Psoas muscle (tissue), 8 donors: Measurements from ENCODE around the gene HIP1. TPM values are rescaled to one million over a fixed set of nuclear protein-coding genes. Genes with fewer than 3 reads are reported as not detected.

Experiments used
- ATAC-seq, 4 donors: fragments of 200-7000 bp; cut with Tn5 transposase; one replicate each; pipeline ENCODE4 v1.9.1; 2020; ENCODE audit warnings: moderate library complexity in 3 of 4, mild to moderate bottlenecking in 2 of 4
- DNase-seq, 2 donors: peaks; one replicate each; pipeline ENCODE4 v3.0.0-alpha.2; 2020
- H3K27ac ChIP-seq: fragments of 200-600 bp; one replicate; pipeline ENCODE4 v1.8.0; 2022
- H3K27me3 ChIP-seq, 3 donors: fragments of 200-600 bp in 1 of 3; one replicate each; pipeline versions ENCODE4 v1.6.1 to v1.8.0; 2013 to 2022; ENCODE audit warnings: low read length in 2 of 3, mild to moderate bottlenecking in 2 of 3, moderate library complexity in 1 of 3; ENCODE audit not compliant: insufficient read depth in 3 of 3
- H3K36me3 ChIP-seq, 2 donors: fragments of 200-600 bp in 1 of 2; one replicate each; pipeline versions ENCODE4 v1.6.1 to v1.8.0; 2013 to 2022; ENCODE audit warnings: low read depth in 1 of 2, mild to moderate bottlenecking in 1 of 2, moderate library complexity in 1 of 2; ENCODE audit not compliant: insufficient read depth in 1 of 2
- H3K4me1 ChIP-seq: fragments of 200-600 bp; one replicate; pipeline ENCODE4 v1.8.0; 2022
- H3K4me3 ChIP-seq: fragments of 200-600 bp; one replicate; pipeline ENCODE4 v1.8.0; 2022; ENCODE audit warnings: mild to moderate bottlenecking
- H3K9me3 ChIP-seq: fragments of 200-600 bp; one replicate; pipeline ENCODE4 v1.8.0; 2022
- CTCF ChIP-seq: fragments of 200-600 bp; IDR thresholded peaks from one replicate; pipeline ENCODE4 v1.8.0; 2022; ENCODE audit warnings: antibody characterized with exemption
- WGBS, 3 donors: extraction: QIAGEN DNeasy Blood & Tissue Kit; methylation state at CpG; one replicate each; pipeline versions ENCODE4 v1.1.6 to v1.1.7; 2013; 5-methylcytosine and 5-hydroxymethylcytosine counted together
- intact Hi-C, 2 donors: fragments of 100-400 bp; cut with DNase I; formaldehyde crosslinking; loops; one replicate each; pipeline versions ENCODE4 v1.11.0 to v1.14.2; 2022
- polyA plus RNA-seq, 3 donors: library from polyadenylated mRNA; stranded (reverse); fragments of 200-250 nt; gene quantifications; one replicate each; pipeline ENCODE4 v1.2.3, GENCODE V29; 2013
- total RNA-seq, 4 donors: library from RNA; stranded (reverse); fragmentation: NEBNext Ultra II Directional in 2 of 4; extraction: Animal tissue kit (Norgen Biotek cat#: 25700) in 2 of 4; gene quantifications; one replicate each; pipeline versions ENCODE4 v1.2.1 to v1.2.4, GENCODE V29; 2021 to 2023
- donor health status: healthy with polysubstance abuse.
- donor health status: DM: no; HTN: no; CAD: no; lungs with moderate emphysema.
- donor health status: Bipolar disorder and iron deficiency.
- donor health status: healthy.
- donor health status: DM: yes; HTN: yes; CAD: no.
- donor health status: DM: no; HTN: no; CAD: no.
- donor health status: DM: no; HTN: no; CAD: no.
- donor health status: DM: yes; HTN: yes; CAD: no.

HIP1 gene
- total and polyA plus RNA-seq, 7 donors, result 2.5 to 11.9 (median 5.4) TPM

GRCh38 chr7:75591467-75592255 lies 147.1 kb downstream of the HIP1 start:
- WGBS, 3 donors, result 92 to 97% (median 95%) methylated on average over 5 of the region's 5 CpGs

GRCh38 chr7:75590373-75591005 lies 148.3 kb downstream of the HIP1 start:
- intact Hi-C loops, result no loop called here
- no peak for ATAC-seq
- Histone ChIP-seq H3K27me3 (no peaks in the 10 kb centered on the region), H3K4me3 (no peak overlapping the region), H3K36me3 (peaks cover 0 to 16% of the 10 kb centered on the region in 2 donors), H3K4me1 (no peaks in the 10 kb centered on the region), H3K27ac (no peak overlapping the region), H3K9me3 (no peaks in the 10 kb centered on the region)
- no peak for DNase-seq
- WGBS, 3 donors, result 96 to 100% (median 98%) methylated on average over 2 of the region's 2 CpGs
- no peak for TF ChIP-seq CTCF

More at GRCh38 chr7:75591467-75592255, 147.1 kb downstream of the HIP1 start:
- Histone ChIP-seq H3K4me3 (no peak overlapping the region), H3K4me1 (no peaks in the 10 kb centered on the region), H3K27me3 (no peaks in the 10 kb centered on the region), H3K27ac (no peak overlapping the region), H3K36me3 (peaks cover 0 to 7% of the 10 kb centered on the region in 2 donors), H3K9me3 (no peaks in the 10 kb centered on the region)
- no peak for DNase-seq
- intact Hi-C loops, result no loop called here
- ATAC-seq, result no peak
- no peak for TF ChIP-seq CTCF

- H3K4me3 ChIP-seq, result no peak overlapping the region
- 81 to 87% (median 83%) methylated on average over 5 of the region's 5 CpGs for WGBS, 3 donors
- no peak for TF ChIP-seq CTCF
- peaks cover 0 to 23% of the 10 kb centered on the region in 2 donors for H3K36me3 ChIP-seq
- DNase-seq (peak in 1 of 2 donors; percentile 12), ATAC-seq (no peak)
- H3K4me1 ChIP-seq, result no peaks in the 10 kb centered on the region
- H3K27me3 ChIP-seq, result no peaks in the 10 kb centered on the region
- H3K9me3 ChIP-seq, result no peaks in the 10 kb centered on the region
- intact Hi-C loops, result no loop called here
- no peak overlapping the region for H3K27ac ChIP-seq
These were observed 154.4 kb downstream of the HIP1 start for GRCh38 chr7:75584354-75584753.

GRCh38 chr7:75583255-75583654 lies 155.5 kb downstream of the HIP1 start:
- DNase-seq (no peak), ATAC-seq (no peak)
- H3K9me3 ChIP-seq, result no peaks in the 10 kb centered on the region
- no peak overlapping the region for H3K4me3 ChIP-seq
- H3K27me3 ChIP-seq, result no peaks in the 10 kb centered on the region
- no peak overlapping the region for H3K27ac ChIP-seq
- TF ChIP-seq CTCF, result no peak
- H3K36me3 ChIP-seq, result peaks cover 0 to 23% of the 10 kb centered on the region in 2 donors
- no peaks in the 10 kb centered on the region for H3K4me1 ChIP-seq
- WGBS, 3 donors, result 89 to 93% (median 92%) methylated on average over 12 of the region's 12 CpGs
- intact Hi-C loops, result no loop called here
